ENCODE data around the gene SEMA3A.
A peak's percentile ranks its signal among the peaks of the same experiment; 100 is the strongest.

Gene SEMA3A

DNA sequence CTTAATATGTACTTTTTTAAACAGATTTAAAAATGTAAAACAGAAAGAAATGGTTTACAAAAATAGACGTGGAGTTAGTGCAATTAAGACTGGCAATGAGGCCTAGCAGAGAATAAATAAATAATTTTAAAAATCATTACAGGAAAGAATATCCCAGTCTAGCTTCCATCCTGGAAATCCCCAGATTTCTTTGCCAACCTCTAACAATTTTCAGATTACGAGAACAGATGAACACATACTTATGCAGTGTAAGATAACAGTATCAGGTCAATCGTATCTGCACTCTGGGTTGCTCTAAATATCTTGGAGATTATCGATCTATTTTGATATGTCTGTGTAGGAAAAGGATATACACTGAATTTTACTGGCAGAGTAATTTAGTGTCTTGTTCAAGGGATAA lies 210.5 kb downstream of the SEMA3A start:
- TF ChIP-seq CTCF (conservative IDR thresholded peaks at IDR 0.05; ENCODE audit: control insufficient read depth, insufficient read depth, low read depth, low read length), result no peak
- DNase-seq (ENCODE audit: low read depth), result peak; percentile 1
- H3K4me3 ChIP-seq (ENCODE audit: control insufficient read depth, low read depth, low read length), result no peak overlapping the region

DNA sequence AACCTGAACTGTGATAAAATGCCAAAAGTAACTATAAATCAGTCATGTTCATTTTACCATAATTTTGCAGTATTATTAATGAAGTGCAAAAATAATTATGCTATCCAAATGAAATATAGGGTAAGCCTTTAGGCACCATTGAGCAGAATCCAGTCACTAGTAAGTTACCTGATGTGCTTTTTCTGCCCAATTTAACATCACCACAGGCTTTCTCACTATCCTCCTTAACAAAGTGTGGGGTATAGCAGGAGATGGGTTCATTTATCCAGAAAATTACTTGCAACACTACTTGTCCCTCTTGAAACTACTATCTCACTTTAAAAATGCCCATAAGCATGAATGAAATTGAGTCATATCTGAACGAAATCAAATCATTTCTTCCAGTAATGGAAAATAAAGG lies 211.0 kb downstream of the SEMA3A start:
- no peak for TF ChIP-seq CTCF (conservative IDR thresholded peaks at IDR 0.05; ENCODE audit: control insufficient read depth, insufficient read depth, low read depth, low read length)
- no peak overlapping the region for H3K4me3 ChIP-seq (ENCODE audit: control insufficient read depth, low read depth, low read length)
- no peak for DNase-seq (ENCODE audit: low read depth)

DNA sequence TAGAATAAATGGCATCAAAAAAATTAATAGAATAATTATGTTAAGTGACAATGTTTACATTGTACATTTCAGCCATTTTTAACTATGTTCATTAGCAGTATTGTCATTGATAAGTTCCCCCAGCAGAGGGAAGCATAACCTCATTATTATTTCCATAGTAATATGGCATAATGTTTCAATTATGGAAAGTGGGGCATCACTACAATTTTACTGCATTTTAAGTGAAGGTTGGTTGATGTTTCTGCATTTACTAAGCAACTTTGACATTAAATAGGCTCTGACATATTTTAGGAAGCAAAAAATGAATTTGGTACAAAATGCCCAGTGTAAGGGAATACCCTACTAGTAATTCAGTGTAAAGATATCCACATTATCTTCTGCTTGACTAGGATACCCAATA lies 218.3 kb downstream of the SEMA3A start:
- DNase-seq (ENCODE audit: low read depth), result peak; percentile 51
- H3K4me3 ChIP-seq (ENCODE audit: control insufficient read depth, low read depth, low read length), result no peak overlapping the region
- peak; percentile 56 for TF ChIP-seq CTCF (conservative IDR thresholded peaks at IDR 0.05; ENCODE audit: control insufficient read depth, insufficient read depth, low read depth, low read length)

DNA sequence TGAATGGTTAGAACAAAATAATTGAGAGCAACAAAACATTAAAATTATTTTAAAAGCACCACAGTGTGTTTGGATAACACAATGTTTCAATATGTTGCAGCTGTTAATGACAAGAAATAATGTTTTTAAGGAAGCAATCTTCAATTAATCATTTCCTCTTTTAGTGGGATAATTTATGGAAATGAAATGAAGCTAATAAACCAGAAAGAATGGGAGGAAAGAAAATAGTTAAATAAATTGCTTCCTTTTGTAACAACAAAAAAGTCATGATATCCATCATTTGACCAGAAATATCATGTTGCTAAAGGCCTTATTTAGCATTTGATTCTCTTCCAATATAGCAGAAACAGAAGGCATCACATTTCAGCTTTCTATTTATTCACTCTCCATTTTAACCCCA lies 224.5 kb downstream of the SEMA3A start:
- no peak for DNase-seq (ENCODE audit: low read depth)
- TF ChIP-seq CTCF (conservative IDR thresholded peaks at IDR 0.05; ENCODE audit: control insufficient read depth, insufficient read depth, low read depth, low read length), result no peak

DNA sequence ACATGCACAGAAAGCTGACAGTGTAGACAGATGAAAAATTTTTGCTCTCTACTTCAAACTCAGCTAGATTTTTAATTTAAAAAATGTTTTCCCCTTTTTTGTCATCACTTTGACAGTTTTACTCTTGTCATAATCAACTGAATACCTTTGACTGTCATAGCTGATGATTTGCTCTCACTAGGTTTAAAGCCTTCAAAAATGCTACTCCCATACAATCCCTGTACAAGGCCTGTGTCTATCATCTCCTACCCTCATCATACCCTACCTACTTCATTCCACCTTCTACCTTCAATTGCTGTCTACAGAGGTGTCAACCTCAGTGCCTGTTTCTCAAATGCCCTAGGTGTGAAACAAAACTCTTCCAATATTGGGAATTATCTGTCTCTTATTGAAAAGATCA lies 230.3 kb downstream of the SEMA3A start:
- no peak overlapping the region for H3K4me3 ChIP-seq (ENCODE audit: control insufficient read depth, low read depth, low read length)
- no peak for DNase-seq (ENCODE audit: low read depth)
- no peak for TF ChIP-seq CTCF (conservative IDR thresholded peaks at IDR 0.05; ENCODE audit: control insufficient read depth, insufficient read depth, low read depth, low read length)

More for the DNA sequence above, 224.5 kb downstream of the SEMA3A start:
- H3K4me3 ChIP-seq (ENCODE audit: control insufficient read depth, low read depth, low read length), result no peak overlapping the region

- TF ChIP-seq CTCF (conservative IDR thresholded peaks at IDR 0.05; ENCODE audit: control insufficient read depth, insufficient read depth, low read depth, low read length), result no peak
- DNase-seq (ENCODE audit: low read depth), result peak; percentile 16
- no peak overlapping the region for H3K4me3 ChIP-seq (ENCODE audit: control insufficient read depth, low read depth, low read length)
These were observed 237.3 kb downstream of the SEMA3A start for GRCh38 chr7:83957333-83957732.

- no peak for TF ChIP-seq CTCF (conservative IDR thresholded peaks at IDR 0.05; ENCODE audit: control insufficient read depth, insufficient read depth, low read depth, low read length)
- no peak overlapping the region for H3K4me3 ChIP-seq (ENCODE audit: control insufficient read depth, low read depth, low read length)
- no peak for DNase-seq (ENCODE audit: low read depth)
These were observed 238.5 kb downstream of the SEMA3A start for GRCh38 chr7:83956104-83956503.

All from fibroblast of mammary gland (primary cell).